CD4-positive, CD25-positive, alpha-beta regulatory T cell (primary cell): ENCODE measurements around the gene CHD9. TPM values are rescaled to one million over a fixed set of nuclear protein-coding genes. Genes with fewer than 3 reads are reported as not detected.
"Not testable (repeated sequence)": the region's sequence is repeated elsewhere in the genome, so short reads cannot be mapped to it uniquely, and the experiment has no call there.

Source experiments
- ATAC-seq, 2 donors: fragments of 150-1000 bp; cut with Tn5 transposase; one replicate each; pipeline ENCODE4 v1.10.0; 2021; ENCODE audit warnings: low read depth in 2 of 2, moderate number of reproducible peaks in 2 of 2, moderate library complexity in 1 of 2
- DNase-seq, 3 donors: peaks; one replicate each; pipeline versions ENCODE4 v3.0.0 to v3.0.0-alpha.2; 2012 to 2022; ENCODE audit warnings: mixed read lengths in 1 of 3
- H3K27ac ChIP-seq: one replicate; pipeline ENCODE4 v1.7.0; 2013; ENCODE audit warnings: mild to moderate bottlenecking, low read length; ENCODE audit not compliant: insufficient read depth, poor library complexity, severe bottlenecking
- H3K27me3 ChIP-seq: one replicate; pipeline ENCODE4 v1.7.0; 2013; ENCODE audit warnings: low read length; ENCODE audit not compliant: control insufficient read depth, insufficient read depth
- H3K36me3 ChIP-seq: one replicate; pipeline ENCODE4 v1.7.0; 2013; ENCODE audit warnings: mild to moderate bottlenecking, low read length, moderate library complexity; ENCODE audit not compliant: control insufficient read depth, insufficient read depth
- H3K4me1 ChIP-seq: 2 replicates; pipeline ENCODE4 v1.7.0; 2013; ENCODE audit warnings: mild to moderate bottlenecking, low read length; ENCODE audit not compliant: insufficient read depth, control insufficient read depth, poor library complexity, severe bottlenecking
- H3K4me3 ChIP-seq: one replicate; pipeline ENCODE4 v1.7.0; 2013; ENCODE audit warnings: low read depth, mild to moderate bottlenecking, low read length, moderate library complexity
- H3K9me3 ChIP-seq, 2 experiments: 1 replicate in 1 of 2; 2 replicates in 1 of 2; pipeline ENCODE4 v1.7.0; 2013; ENCODE audit warnings: low read length in 2 of 2, mild to moderate bottlenecking in 1 of 2, moderate library complexity in 1 of 2; ENCODE audit not compliant: control insufficient read depth in 2 of 2
- H3K27ac Mint-ChIP-seq, 3 donors: one replicate each; pipeline ENCODE4 v1.8.0; 2020 to 2022; ENCODE audit warnings: mild to moderate bottlenecking in 3 of 3, mixed read lengths in 3 of 3, moderate library complexity in 2 of 3
- H3K27me3 Mint-ChIP-seq: one replicate; pipeline ENCODE4 v1.8.0; 2022; ENCODE audit warnings: mild to moderate bottlenecking, mixed read lengths
- H3K36me3 Mint-ChIP-seq: one replicate; pipeline ENCODE4 v1.8.0; 2020; ENCODE audit warnings: mixed read lengths
- H3K4me1 Mint-ChIP-seq, 4 donors: one replicate each; pipeline ENCODE4 v1.8.0; 2020 to 2022; ENCODE audit warnings: mixed read lengths in 4 of 4, mild to moderate bottlenecking in 1 of 4
- H3K4me3 Mint-ChIP-seq, 4 donors: one replicate each; pipeline ENCODE4 v1.8.0; 2020 to 2022; ENCODE audit warnings: mild to moderate bottlenecking in 4 of 4, mixed read lengths in 4 of 4, moderate library complexity in 3 of 4
- H3K9me3 Mint-ChIP-seq, 7 donors: one replicate each; pipeline ENCODE4 v1.8.0; 2020 to 2022; ENCODE audit warnings: mixed read lengths in 7 of 7, mild to moderate bottlenecking in 3 of 7, moderate library complexity in 2 of 7
- polyA plus RNA-seq, 4 donors: library from polyadenylated mRNA; unstranded; fragments of 300-500 nt; fragmentation: Illumina TruSeq; gene quantifications; one replicate each; pipeline ENCODE4 v1.2.3, GENCODE V29; 2021
- total RNA-seq: library from RNA; stranded (reverse); gene quantifications from one replicate; pipeline ENCODE4 v1.2.3, GENCODE V29; 2022

The CHD9 gene
- total and polyA plus RNA-seq, 5 donors from 2014 or later: 17.6 to 32.7 (median 23.2) TPM

DNA sequence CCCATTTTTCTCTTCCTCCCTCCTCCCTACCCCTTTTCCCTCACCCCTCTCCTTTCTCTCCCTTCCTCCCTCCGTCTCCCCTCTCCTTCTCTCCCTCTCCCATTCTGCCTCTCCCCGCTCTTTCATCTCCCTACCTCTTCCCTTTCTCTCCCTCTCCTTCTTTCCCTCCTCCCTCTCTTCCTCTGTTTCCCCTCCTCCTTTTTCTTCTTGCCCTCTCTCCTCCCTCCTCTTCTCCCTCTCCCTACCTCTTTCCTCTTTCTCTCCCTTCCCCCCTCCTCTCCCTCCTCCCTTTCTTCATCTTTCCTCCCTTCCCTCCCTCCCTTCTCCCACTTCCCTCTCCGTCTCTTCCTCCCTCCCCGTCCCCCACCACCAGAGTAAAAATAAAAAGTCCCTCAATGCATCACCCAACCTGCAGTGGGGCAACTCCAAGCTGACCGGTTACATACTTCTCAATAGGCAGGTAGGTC lies 12.5 kb upstream of the CHD9 start:
- H3K27me3 ChIP-seq: no peaks in the 10 kb centered on the region
- Mint-ChIP-seq H3K27me3 (peaks cover 11% of the 10 kb centered on the region), H3K27ac (no peak overlapping the region), H3K9me3 (peaks cover 0 to 2% (median 0%) of the 10 kb centered on the region in 7 donors), H3K4me1 (no peaks in the 10 kb centered on the region), H3K36me3 (no peaks in the 10 kb centered on the region), H3K4me3 (no peak overlapping the region)
- DNase-seq (no peak), ATAC-seq (no peak)
- no peak overlapping the region for H3K27ac ChIP-seq
- H3K36me3 ChIP-seq: no peaks in the 10 kb centered on the region
- H3K9me3 ChIP-seq: no peaks in the 10 kb centered on the region
- H3K4me1 ChIP-seq: no peaks in the 10 kb centered on the region
- no peak overlapping the region for H3K4me3 ChIP-seq

DNA sequence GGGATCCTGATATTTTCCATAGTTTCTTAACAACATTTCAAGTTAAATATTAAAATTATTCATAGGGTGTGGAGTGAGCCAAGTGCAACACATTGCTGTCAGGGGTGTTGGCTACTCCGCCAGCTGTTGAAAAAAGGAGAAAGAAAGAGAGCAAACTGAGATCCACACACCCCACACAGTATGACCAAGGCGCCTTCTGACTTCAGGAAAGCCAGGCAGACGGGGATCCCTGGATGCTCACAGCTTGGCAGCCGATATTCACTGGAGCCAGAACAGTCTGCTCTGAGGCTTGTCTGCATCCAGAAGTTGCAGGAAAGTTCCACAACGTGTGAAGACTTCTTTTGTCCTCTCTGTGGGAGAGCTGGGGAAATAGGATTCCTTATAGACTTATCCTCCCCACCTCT lies 11.4 kb upstream of the CHD9 start:
- Histone ChIP-seq H3K4me3 (no peak overlapping the region), H3K36me3 (no peaks in the 10 kb centered on the region), H3K27me3 (no peaks in the 10 kb centered on the region), H3K27ac (no peak overlapping the region), H3K9me3 (no peaks in the 10 kb centered on the region), H3K4me1 (no peaks in the 10 kb centered on the region)
- H3K9me3 Mint-ChIP-seq: peaks cover 0 to 2% (median 0%) of the 10 kb centered on the region in 7 donors
- DNase-seq: no peak
- no peaks in the 10 kb centered on the region for H3K36me3 Mint-ChIP-seq
- no peaks in the 10 kb centered on the region for H3K4me1 Mint-ChIP-seq
- H3K27me3 Mint-ChIP-seq: peaks cover 13% of the 10 kb centered on the region
- H3K27ac Mint-ChIP-seq: no peak overlapping the region
- no peak for ATAC-seq
- H3K4me3 Mint-ChIP-seq: no peak overlapping the region

DNA sequence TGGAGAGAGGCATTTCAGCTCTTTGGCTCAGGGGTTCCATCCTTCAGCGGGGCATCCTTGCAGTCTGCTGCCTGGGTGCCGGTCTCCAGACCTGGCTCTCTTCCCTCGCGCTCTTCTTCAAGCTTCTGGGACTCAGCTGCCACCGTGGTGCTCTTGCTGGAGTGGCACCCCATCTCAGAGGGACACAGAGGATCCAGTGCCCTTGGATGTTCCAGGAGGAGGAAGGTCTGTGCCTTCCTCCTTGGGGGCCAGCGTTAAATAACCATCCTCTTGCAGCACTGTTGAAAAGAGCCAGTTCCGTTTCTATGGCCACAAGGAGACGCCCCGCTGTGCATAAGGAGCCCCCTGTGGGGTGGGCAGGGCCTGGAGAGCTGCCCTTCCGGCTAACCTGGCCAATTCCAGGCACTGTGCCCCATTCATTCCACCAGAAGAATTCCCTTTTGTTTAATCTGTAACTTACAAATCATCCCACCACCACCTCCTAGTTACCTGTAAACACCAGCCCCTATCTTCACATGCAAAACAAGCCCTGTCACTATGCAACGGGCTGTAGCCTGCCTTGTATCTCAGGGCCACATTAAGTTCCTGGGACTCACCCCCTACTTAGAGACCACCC lies 10.7 kb upstream of the CHD9 start:
- no peak overlapping the region for H3K27ac Mint-ChIP-seq
- H3K4me3 Mint-ChIP-seq: no peak overlapping the region
- Histone ChIP-seq H3K4me3 (no peak overlapping the region), H3K9me3 (no peaks in the 10 kb centered on the region), H3K27ac (no peak overlapping the region), H3K27me3 (no peaks in the 10 kb centered on the region), H3K36me3 (no peaks in the 10 kb centered on the region), H3K4me1 (no peaks in the 10 kb centered on the region)
- DNase-seq (no peak), ATAC-seq (no peak)
- H3K27me3 Mint-ChIP-seq: peaks cover 17% of the 10 kb centered on the region
- no peaks in the 10 kb centered on the region for H3K4me1 Mint-ChIP-seq
- no peaks in the 10 kb centered on the region for H3K36me3 Mint-ChIP-seq
- H3K9me3 Mint-ChIP-seq: peaks cover 0 to 2% (median 0%) of the 10 kb centered on the region in 7 donors

DNA sequence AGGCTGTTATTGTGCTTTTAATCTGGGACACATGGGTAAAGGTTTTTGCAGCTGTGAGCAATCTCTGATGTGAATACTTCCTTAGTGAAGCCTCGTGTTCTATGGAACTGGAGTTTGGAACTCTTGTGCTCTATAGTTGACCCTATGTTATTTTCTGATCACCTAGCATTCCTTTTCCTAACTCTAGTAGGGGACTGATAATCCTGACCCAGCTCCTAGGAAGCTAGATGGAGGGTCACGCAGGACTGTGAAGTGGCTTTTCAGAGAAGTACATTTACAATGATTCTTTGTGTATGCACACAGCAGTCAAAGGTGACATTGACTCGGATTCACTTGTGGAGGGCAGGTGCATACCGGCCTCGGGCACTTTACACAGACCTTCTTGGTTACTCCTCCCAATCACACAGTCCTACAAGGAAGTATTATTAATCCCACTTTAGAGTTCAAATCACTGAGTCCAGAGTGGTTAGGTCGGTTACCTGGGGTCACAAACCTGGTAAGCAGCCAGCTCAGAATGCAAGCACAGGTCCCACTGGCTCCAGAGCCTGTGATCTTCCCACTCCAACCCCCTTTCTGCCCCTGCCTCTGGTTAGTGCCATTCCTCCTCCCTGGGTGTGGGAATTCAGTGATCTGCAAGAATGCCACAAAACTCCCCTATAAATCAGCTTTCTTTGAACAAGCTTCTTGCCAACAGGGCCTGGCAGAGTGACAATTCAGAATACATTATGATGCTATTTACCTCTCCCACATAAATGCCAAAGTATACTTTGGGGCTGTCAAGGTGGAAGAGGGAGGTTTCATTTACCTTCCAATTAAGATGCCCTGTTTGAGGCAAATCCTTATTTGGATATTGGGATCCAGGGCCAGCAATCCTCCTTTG lies 9.2 kb upstream of the CHD9 start:
- H3K27ac Mint-ChIP-seq: no peak overlapping the region
- no peaks in the 10 kb centered on the region for H3K36me3 ChIP-seq
- no peaks in the 10 kb centered on the region for H3K4me1 Mint-ChIP-seq
- no peak for DNase-seq
- H3K27ac ChIP-seq: no peak overlapping the region
- no peak overlapping the region for H3K4me3 Mint-ChIP-seq
- H3K4me3 ChIP-seq: no peak overlapping the region
- H3K27me3 ChIP-seq: no peaks in the 10 kb centered on the region
- peaks cover 0 to under 1% (median 0%) of the 10 kb centered on the region in 7 donors for H3K9me3 Mint-ChIP-seq
- H3K27me3 Mint-ChIP-seq: peaks cover 13% of the 10 kb centered on the region
- no peaks in the 10 kb centered on the region for H3K9me3 ChIP-seq
- no peak for ATAC-seq
- no peaks in the 10 kb centered on the region for H3K36me3 Mint-ChIP-seq
- H3K4me1 ChIP-seq: no peaks in the 10 kb centered on the region

DNA sequence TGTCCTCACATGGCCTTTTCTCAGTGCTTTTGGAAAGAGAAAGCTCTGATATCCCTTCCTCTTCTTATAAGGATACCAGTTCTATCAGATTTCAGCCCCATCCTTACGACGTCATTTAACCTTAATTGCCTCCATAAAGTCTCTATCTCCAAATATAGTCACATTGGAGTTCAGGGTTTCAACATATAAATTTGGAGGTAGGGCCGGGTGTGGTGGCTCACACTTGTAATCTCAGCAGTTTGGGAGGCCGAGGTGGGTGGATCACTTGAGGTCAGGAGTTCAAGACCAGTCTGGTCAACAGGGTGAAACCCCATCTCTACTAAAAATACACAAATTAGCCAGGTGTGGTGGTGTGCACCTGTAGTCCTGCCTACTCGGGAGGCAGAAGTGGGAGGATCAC lies 7.3 kb upstream of the CHD9 start:
- H3K27ac ChIP-seq, H3K27ac Mint-ChIP-seq, H3K9me3 Mint-ChIP-seq, H3K27me3 ChIP-seq, H3K36me3 Mint-ChIP-seq, DNase-seq, H3K4me1 ChIP-seq, ATAC-seq, H3K4me3 ChIP-seq, H3K36me3 ChIP-seq, H3K9me3 ChIP-seq, H3K4me1 Mint-ChIP-seq: not testable (repeated sequence)
- Mint-ChIP-seq H3K4me3 (peak overlapping the region in 1 of 4 donors; percentile 32), H3K27me3 (peaks cover 10% of the 10 kb centered on the region)

DNA sequence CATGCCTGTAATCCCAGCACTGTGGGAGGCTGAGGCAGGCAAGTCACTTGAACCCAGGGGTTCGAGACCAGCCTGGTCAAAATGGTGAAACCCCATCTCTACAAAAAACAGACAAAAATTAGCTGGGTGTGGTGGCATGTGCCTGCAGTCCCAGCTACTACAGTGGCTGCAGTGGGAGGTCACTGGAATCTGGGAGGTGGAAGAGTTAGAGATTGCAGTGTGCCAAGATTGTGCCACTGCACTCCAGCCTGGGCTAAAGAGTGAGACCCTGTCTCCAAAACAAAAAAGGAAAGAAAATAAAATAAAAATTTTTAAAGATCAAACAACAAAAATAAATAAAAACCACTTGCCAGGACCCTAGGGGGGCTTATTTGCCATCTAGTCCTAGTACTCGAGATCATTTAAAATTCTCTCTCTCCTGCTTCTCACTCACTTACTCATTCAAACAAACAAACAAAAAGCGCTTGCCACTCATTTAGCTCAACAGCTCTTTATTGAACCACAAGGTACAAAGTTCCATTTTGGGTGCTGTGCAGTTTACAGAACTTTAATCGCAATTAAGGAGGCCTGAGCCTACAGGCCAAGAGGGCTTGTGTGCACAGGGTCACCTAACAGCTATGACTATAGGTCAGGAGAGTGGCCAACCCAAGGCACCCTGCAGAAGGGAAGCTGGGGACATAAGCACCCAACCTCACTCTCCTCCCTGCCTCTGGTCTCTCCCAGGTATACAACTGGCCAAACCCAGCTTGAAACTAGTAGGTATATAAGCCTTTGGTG lies 6.5 kb upstream of the CHD9 start:
- Mint-ChIP-seq H3K27ac (no peak overlapping the region), H3K36me3 (no peaks in the 10 kb centered on the region)

DNA sequence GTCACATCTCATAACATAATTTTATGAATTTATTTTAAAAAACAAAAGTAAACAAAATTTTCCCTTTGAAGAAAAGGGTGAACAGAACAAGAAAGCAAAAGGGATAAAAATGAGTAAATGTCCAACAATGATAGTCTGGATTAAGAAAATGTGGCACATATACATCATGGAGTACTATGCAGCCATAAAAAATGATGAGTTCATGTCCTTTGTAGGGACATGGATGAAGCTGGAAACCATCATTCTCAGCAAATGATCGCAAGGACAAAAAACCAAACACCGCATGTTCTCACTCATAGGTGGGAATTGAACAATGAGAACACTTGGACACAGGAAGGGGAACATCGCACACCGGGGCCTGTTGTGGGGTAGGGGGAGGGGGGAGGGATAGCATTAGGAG lies 3.5 kb upstream of the CHD9 start:
- not testable (repeated sequence) for H3K27ac ChIP-seq, ATAC-seq, H3K4me3 Mint-ChIP-seq, H3K27ac Mint-ChIP-seq, H3K27me3 ChIP-seq, H3K36me3 Mint-ChIP-seq, DNase-seq, H3K36me3 ChIP-seq, H3K9me3 Mint-ChIP-seq, H3K27me3 Mint-ChIP-seq, H3K9me3 ChIP-seq, H3K4me3 ChIP-seq
- H3K4me1 ChIP-seq: peaks cover 19% of the 10 kb centered on the region
- H3K4me1 Mint-ChIP-seq: peaks cover 5 to 15% (median 9%) of the 10 kb centered on the region in 4 donors

More for the DNA sequence above, 6.5 kb upstream of the CHD9 start:
- Mint-ChIP-seq H3K9me3 (no peaks in the 10 kb centered on the region), H3K4me3 (no peak overlapping the region), H3K27me3 (peaks cover 10% of the 10 kb centered on the region), H3K4me1 (no peaks in the 10 kb centered on the region)
- Histone ChIP-seq H3K4me1 (no peaks in the 10 kb centered on the region), H3K4me3 (no peak overlapping the region), H3K27me3 (no peaks in the 10 kb centered on the region), H3K9me3 (no peaks in the 10 kb centered on the region), H3K27ac (no peak overlapping the region), H3K36me3 (no peaks in the 10 kb centered on the region)
- ATAC-seq (no peak), DNase-seq (no peak)
